GM19025 (cell line): ENCODE results near the gene POLD4.

Experiments
- ATAC-seq: cut with Tn5 transposase; IDR thresholded peaks from one replicate; pipeline ENCODE4 v1.9.1; 2021; ENCODE audit warnings: mild to moderate bottlenecking, low read depth, moderate library complexity; ENCODE audit not compliant: unreplicated experiment

The POLD4 gene

DNA sequence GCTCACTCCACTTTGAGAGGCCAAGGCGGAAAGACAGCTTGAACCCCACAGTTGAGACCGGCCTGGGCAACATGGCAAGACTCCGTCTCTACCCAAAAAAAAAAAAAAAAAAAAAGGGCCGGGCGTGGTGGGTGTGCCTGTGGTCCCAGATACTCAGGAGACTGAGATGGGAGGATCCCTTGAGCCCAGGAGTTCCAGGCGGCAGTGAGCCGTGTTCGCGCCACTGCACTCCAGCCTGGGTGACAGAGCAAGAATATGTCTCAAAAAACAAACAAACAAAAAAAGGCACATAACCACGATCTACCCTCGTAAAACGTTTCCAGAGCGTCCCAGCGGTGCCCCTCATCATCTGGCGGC lies 37.6 kb upstream of the POLD4 start:
- ATAC-seq = no peak

DNA sequence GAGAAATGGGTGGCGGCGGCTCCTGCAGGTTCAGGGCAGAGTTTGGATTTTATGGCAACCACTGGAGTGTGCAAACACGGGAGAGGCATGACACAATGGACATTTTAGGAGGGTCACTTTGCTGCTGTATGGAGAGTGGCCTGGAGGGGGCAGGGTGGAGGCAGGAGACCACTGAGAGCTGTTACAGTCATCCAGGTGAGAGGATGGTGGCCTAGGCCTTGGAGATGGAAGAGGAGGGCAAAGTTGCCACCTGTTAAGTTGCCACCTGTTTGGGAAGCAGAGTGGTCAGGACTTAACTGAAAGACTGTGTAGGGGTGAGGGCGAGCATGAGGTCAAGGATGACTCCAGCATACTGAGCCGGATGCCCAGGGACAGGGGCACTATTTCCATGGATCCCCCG lies 36.1 kb upstream of the POLD4 start:
- no peak for ATAC-seq

DNA sequence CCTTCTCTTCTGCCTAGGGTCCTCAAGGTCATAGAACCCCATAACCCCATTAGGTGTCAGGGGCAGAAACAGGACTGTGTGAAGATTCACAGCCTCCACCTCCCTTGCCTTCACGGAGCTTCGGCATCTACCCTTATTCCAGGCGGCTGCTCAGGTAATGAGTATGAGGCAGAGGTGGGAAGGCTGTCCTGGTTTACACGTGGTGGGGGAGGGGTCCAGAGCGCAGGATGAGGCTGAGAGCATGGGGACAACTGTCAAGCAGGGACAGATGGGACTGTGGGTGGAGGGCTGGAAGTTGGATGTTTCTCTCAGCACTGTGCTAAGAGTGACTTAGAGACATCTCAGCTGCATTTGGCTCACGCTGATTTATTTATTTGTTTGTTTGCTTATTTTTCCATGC lies 34.2 kb upstream of the POLD4 start:
- no peak for ATAC-seq

DNA sequence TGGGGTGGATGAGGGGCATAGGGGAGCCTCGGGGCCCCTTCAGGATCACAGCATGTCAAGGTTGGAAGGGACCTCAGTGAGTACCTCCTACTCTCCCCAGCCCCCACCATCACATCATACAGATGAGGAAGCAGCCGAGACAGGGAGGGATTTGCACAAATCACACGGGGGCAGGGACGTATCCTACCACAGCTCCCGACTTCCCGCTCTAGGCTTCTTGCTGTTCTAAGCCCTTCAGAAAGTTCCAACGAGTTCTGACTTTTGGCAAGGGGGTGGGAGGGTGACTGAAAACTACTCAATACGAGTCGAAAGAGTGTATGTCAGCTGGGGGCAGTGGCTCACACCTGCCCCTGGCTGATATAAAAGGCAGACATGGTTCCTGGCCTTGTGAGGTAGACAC lies 33.7 kb upstream of the POLD4 start:
- no peak for ATAC-seq

DNA sequence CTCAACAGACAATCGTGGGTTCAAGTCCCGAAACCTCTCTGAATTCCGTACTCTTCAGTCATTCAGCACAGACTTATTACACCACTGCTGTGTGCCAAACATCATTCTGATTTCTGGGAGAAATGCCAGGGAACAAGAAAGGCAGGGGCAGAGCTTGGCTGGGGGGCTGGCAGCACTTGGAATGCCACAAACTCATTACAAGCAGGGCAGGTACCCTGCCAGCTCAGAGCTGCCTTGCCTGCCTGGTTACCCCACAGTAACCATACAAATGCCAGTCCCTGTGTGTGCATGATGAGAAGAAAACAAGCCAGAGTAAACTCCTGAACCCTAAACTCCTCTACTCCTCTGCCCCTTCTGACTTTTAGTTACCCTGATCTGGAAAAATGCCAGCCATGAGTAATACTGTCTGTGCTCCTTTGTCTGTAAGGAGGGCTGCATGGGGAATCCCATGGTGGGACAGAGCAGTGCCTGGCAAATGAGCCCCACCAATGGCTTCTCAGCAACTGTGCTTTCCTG lies 31.6 kb upstream of the POLD4 start:
- ATAC-seq = no peak

DNA sequence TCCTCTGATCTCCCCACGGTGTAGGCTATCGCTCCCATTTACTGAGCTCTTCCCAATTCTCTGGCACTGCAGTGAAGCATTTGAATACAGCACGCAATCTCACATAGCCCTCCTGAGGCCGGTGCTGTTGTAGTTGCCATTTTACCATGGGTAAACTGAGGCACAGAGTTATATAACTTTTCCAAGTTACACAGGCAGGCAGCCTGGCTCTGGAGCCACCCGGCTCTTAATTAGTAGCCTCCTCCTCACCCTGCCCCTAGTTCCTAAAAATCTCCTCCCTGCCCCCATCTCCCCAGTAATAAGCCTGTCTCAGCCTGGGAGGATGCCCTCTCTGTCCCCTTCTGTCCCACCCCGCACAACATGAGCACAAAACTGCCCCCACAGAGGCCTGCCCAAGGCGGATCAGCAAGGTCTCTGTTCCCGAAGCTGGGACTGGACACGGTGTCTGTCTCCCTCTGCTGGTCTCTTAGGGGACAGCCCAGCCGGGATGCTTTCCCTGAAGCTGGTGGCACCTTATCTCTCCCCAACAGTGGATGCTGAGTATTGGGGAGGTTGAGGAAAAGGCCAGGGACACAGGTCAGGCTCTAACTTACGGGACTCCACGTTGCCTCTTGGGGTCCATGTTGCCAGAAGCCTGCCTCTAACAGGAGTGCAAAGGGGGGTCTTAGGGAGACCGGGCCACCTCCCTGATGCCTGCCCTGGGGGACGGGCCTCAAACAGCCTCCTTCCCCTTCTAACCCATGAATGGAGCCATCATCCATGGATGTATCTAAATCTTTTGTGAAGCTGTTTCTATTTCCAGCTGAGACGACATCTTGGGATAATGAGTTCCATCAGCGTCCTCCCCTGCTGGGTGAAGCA lies 29.2 kb upstream of the POLD4 start:
- ATAC-seq = no peak

DNA sequence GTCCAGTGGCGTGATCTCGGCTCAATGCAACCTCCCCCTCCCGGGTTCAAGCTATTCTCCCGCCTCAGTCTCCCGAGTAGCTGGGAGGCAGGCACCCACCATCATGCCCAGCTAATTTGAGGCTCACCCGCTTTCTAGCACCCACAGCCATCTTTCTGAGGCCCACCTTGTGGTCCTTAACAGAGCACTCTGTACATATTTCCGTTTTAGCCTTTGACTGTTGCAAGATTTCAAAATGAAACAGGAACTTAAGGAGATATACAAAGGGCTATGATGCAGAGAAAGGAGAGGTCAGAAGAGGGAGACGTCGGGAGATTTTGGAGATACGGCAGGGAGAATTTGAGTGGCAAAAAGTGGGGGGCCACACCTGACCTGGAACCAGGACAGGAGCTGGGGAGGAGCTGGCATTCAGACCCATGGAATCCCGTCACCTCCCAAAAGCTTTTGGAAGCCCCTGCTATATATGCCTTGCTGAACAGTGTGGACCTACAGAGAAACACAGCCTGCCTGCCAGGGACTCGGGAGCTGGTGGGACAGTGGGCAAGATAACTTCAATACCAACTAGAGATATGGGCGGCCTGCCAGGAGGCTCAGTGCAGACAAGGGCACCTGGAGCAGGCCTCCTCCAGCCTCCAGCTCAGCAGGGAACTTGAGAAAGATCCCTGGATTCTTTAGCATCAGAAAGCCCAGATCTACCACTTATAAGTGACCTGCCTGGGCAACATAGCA lies 28.1 kb upstream of the POLD4 start:
- no peak for ATAC-seq

DNA sequence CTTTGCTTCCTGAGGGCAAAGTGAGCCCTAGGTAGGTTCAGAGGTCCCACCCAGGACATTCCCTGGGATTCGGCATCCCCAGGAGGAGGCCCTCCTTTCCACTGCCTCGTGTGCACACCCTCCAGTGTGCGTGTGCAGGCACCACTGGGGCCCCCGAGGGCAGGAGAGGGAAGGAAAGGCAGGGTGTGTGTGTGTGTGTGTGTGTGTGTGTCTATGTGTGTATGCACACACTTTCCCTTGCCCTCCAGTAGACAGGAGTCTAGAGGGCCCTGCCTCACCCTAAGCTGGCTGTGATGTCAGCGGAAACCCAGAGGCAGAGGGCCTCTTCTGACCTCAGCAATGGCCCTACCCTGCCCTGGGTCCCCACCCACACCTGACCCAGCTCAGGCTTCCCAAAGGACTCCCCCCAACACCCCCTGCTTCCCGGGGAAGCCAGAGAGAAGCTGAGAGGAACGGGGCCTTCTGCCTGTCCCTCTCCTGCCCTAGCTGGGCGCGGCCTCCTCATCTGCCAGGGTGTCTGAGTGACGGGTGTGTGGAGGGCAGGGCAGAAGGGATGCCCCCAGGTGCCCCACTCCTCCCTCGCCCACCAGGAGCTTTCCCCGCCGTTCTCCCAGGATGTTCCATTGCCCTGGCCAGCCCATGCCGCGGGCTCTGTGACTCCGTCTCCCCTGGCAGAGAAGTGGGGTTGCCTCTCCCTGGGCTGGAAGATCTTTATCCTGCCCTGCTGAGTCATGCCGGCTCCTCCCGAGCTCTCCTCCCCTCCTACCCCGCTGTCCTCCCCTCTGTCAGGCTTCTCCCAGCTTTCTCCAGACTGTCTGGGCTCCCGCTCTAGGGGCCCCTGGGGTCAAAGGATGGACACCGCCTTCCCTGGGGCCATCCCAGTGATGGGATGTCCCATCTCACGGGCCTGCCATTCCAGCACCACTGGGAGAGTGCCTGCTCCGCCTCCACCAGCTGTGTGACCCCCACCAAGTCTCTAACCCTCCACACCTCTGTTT lies 26.0 kb upstream of the POLD4 start:
- no peak for ATAC-seq

DNA sequence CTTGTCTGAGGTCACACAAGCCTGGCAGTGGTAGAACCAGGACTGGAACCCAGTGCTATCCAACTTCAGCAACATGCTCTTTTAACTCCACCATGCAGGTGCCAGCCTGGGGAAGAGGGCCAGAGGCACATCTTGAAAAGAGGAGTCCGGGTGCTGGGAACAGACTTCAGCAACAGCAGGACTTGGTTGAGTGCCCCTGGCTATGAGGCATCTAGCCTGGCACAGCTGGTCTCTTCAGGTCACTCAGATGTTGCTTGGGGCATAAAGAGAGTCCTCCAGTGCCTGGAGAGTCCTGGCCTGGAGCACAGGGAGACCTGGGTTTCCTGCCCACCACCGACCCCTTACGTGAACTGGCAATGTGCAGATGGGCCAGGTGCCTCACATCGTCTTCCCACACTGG lies 25.2 kb upstream of the POLD4 start:
- ATAC-seq = no peak

DNA sequence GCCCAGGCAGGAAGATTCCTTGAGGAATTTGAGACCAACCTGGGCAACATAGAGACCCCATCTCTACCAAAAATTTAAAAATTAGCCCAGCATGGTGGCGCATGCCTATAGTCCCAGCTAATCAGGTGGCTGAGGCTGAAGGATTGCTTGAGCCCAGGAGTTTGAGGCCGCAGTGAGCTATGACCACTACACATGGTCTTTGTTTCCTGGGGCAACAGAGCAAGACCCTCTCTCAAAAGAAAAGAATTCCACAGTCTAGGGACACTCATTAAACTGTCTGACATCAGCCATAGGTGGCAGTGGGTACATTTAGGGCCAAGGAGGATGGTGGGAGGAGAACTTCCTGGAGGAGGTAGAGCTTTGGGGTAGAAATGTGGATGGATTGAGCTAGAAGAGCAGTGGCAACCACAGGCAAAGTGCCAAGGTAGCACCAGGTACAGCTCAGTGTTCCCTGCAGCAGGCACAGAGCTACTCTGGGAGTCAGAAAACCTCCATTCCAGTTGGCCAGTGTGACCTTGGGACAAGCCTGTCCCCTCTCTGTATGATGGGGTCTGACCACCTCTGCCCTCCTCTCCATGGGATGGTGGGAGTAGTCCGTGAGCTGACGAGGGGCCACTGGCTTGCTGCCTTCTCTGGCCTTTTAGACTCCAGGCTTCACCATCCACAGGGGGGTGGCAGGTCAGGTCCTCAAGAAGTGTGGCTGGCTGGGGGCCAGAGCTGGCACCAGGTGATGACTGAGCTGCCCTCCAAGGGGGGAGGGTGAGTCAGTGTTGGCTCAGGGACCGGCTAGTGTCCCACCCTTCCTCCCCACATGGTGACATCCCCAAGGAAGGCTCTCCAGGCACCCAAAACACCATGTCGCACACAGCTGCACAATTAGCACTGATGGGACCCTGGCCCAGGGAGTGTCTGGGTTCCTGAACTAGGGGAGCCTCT lies 23.8 kb upstream of the POLD4 start:
- ATAC-seq = no peak

DNA sequence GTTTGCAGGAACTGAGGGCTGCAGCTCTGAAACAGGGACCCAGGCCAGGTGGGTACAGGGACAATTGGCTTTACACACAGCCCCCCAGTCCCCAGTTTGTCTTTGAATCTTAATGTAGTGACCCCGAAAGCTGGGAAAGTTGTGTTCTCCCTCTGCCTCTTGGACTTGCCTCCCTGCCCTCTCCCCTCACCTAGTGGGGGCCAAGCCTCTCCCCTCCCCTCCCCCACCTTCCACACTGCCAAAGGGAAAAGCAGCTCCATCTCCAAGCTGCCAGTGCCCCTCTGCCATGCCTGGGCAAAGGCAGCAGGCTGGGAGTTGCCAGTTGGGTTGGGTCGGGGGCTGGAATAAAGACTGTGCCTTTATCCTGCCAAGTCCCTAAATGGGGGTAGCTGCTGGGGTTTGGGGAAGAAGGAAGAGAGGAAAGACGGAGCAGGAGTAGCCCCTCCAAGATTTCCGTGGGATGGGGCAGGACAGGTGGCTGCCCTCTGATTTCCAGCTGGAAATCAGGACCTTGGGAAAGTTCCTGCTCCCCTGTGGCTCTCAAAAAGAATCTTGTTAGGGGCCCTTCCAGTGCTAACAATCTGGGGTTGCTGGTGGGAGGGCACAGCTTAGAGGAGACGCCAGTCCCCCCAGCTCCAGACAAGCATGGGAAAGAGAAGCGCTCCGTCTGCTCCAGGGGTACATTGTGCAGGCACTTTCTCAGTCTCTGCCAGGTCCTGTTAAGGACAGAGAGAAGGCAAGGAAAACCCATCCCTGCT lies 22.9 kb upstream of the POLD4 start:
- no peak for ATAC-seq

DNA sequence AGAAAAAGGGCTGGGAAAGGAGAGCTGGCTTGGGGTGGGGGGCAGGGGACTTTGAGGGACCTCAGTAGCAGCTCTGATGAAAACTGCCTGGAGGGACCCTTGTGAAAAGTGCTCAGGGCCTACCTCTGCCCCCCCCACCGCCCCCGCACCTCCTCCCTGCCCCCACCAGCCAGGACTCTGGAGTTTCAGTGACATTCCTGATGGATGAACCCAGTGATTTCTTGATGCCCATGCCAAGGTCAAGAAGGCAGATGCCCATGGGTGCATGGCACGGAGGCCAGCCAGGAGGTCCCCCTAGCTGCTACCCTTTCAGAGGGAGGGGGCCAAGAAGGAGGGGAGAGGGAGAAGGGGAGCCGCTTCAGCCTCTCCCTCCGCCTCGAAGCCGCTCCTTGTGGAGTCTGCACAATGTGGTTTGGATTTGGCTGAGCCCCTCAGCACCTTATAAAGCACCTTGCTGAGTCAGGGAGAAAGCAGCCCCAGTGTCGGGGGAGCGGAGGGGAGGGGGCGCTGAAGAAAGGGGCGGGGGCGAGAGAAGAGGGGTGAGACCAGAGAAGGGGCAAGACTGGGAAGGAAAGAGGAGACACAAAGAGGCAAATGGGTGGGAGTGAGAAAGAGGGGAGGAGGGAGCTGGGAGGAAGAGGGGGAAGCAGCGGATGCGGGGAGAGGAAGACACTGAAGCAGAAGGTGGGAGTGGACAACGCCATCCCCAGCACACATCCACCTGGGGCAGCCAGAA lies 22.1 kb upstream of the POLD4 start:
- ATAC-seq = no peak

DNA sequence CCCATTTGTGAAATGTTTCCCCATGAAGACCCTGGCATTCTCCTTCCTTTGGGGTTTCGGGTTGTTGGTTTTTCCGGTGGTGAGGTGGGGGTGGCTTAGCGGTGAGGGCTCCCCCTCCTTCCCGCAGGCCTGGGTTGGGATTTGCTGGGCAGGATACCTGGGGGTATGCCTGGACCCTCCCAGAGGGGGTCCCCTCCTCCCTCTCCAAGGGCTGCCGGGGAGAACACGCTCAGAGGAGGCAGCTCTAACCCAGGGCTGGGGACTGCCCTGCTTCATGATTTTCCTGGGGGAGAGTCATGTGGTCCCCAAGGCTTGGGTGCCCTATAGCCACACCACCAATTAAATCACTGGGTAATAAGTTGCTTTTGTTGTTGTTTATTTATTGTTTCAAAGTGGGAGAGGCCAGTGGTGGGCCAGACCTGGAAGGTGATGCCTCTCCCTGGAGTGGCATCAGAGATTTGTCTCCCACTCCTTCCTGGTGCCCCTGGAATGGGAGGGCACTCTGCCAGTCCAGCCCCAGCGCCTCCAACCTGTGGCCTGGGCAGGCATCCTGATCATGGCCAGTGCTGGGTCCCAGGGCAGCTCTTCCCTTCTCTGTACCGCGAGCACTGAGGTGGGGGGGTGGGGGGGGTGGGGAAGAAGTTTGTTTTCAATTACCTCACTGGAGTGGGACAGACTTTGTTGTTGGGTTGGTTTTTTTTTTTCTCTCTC lies 21.4 kb upstream of the POLD4 start:
- no peak for ATAC-seq

DNA sequence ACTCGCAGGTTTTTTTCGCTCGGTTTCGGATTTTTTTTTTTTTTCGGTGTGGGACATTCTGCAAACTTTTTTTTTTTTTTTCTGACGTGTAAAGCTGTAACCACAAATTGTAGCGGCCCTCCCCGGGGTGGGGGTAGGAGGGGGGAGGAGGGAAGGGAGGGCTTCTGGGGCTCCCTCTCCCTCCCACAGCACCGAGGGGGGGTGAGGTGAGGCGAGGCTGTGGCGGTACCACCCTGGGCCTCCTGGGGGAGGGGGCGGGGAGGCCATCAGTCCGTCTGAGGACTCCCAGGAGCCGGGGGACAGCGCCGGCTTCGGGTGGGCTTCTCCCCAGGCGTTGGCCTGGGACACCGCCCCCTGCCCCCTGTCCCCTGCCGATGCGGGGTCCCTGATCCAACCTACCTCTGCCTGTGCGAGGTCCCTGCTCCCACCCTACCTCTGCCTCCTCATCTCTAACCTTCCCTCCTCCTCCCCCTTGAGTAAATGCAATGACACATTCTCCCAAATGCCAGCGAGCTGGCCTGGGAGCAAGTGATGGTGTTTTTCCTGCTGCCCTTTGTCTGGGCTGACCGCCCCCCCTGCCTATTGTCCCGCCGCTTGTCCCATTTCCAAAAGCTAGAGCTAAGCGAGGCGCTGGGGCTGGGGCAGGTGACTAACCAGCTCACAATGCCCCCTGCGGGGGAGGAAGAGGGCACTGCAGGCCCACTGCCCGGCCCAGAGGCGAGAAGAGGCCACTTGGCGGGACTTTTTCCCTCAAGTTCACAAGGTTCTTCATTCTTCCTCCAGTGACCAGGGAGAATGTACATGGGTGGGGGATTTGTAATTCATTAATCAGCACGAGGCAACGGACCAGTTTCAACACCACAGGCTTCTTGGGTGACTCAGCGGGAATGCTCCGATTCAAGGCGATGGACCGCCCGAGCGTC lies 20.6 kb upstream of the POLD4 start:
- ATAC-seq = no peak

DNA sequence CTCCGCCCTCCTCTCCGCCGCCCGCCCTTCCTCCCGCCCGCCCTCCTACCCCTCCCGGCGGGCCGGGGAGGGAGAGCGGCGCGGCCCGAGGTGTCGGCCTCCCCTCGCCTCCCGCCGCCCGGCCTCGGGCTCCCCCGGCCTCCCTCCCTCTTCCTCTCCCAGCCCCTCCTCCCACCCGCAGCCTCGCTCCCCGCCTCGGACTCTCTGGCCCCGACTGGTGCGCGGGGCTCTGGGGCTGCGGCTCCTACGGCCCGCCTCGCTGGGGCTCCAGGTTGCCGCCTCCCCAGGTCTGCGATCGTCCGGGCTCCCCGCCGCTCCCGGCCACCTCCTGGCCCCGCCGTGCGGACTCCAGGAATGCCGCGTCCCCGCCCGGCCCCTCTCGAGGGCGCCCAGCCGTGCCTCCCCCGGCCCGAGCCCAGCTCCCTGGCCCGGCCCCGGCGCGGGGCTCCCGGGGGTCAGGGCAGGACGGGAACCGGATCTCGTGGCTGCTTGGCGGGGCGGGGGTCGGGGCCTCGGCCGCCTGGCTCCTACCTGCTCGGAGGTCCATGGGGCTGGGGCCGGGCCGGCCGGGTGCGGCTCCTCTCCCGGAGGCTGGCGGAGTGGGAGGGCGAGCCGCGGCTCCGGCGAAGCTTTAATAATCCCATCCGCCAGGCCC lies 19.8 kb upstream of the POLD4 start, which contains the start of gene CLCF1:
CLCF1 (minus strand) TSS at position 606 of the 655 bp plus-strand sequence; CDS start at position 547, 59 bp downstream.
- no peak for ATAC-seq
